Skeletal muscle tissue (tissue), 4 donors: ENCODE measurements around the gene CLCF1. TPM values are rescaled to one million over a fixed set of nuclear protein-coding genes. Genes with fewer than 3 reads are reported as not detected.

Experiments
- H3K27ac ChIP-seq: one replicate; pipeline ENCODE4 v1.7.0; 2013; ENCODE audit warnings: mild to moderate bottlenecking, low read depth, low read length, inconsistent platforms
- H3K27me3 ChIP-seq, 3 donors: one replicate each; pipeline ENCODE4 v1.7.0; 2013; ENCODE audit warnings: low read length in 3 of 3; ENCODE audit not compliant: control insufficient read depth in 3 of 3, insufficient read depth in 3 of 3
- H3K36me3 ChIP-seq, 3 donors: one replicate each; pipeline ENCODE4 v1.7.0; 2013; ENCODE audit warnings: low read length in 3 of 3; ENCODE audit not compliant: control insufficient read depth in 3 of 3, insufficient read depth in 3 of 3
- H3K4me1 ChIP-seq, 3 donors: one replicate each; pipeline ENCODE4 v1.7.0; 2013; ENCODE audit warnings: low read length in 3 of 3, mild to moderate bottlenecking in 3 of 3; ENCODE audit not compliant: control insufficient read depth in 3 of 3, insufficient read depth in 3 of 3
- H3K4me3 ChIP-seq, 3 donors: one replicate each; pipeline ENCODE4 v1.7.0; 2013; ENCODE audit warnings: low read length in 3 of 3
- H3K9ac ChIP-seq, 3 donors: one replicate each; pipeline ENCODE4 v1.7.0; 2013; ENCODE audit warnings: low read length in 3 of 3, mild to moderate bottlenecking in 3 of 3, moderate library complexity in 2 of 3, low read depth in 1 of 3
- H3K9me3 ChIP-seq, 3 donors: one replicate each; pipeline ENCODE4 v1.7.0; 2013; ENCODE audit warnings: low read length in 3 of 3; ENCODE audit not compliant: control insufficient read depth in 3 of 3
- total RNA-seq: library from RNA; depleted of rRNA; stranded (reverse); fragments of >200 nt; gene quantifications from one replicate; pipeline ENCODE4 v1.2.3, GENCODE V29; 2014
- donor health status: Osteomylitis.

Gene CLCF1
- total RNA-seq, 1 donor from 2014 or later: 1.0 TPM

GRCh38 chr11:67416416-67417335 lies 43.3 kb upstream of the CLCF1 start:
- Histone ChIP-seq H3K9me3 (no peaks in the 10 kb centered on the region), H3K36me3 (no peaks in the 10 kb centered on the region), H3K4me3 (peak overlapping the region; percentile 71 to 77 (median 73)), H3K4me1 (peaks cover 52 to 54% (median 54%) of the 10 kb centered on the region in 3 donors), H3K9ac (peak overlapping the region; percentile 67 to 94 (median 82)), H3K27ac (peak overlapping the region; percentile 91), H3K27me3 (peaks cover 4 to 16% (median 11%) of the 10 kb centered on the region in 3 donors)

GRCh38 chr11:67415501-67416304 lies 42.3 kb upstream of the CLCF1 start, which contains the start of gene CARNS1:
Gene CARNS1, plus strand, starts transcription at chr11:67415678. Its CDS starts 522 bp downstream, at chr11:67416200.
- peaks cover 10 to 26% (median 20%) of the 10 kb centered on the region in 3 donors for H3K27me3 ChIP-seq
- H3K4me1 ChIP-seq: peaks cover 52 to 54% (median 52%) of the 10 kb centered on the region in 3 donors
- H3K4me3 ChIP-seq: peak within 1 kb of the TSS; percentile 71 to 77 (median 73)
- H3K27ac ChIP-seq: peak within 1 kb of the TSS; percentile 91
- H3K36me3 ChIP-seq: no peaks in the 10 kb centered on the region
- no peaks in the 10 kb centered on the region for H3K9me3 ChIP-seq
- H3K9ac ChIP-seq: peak within 1 kb of the TSS; percentile 67 to 94 (median 82)

GRCh38 chr11:67413266-67413849 lies 40.0 kb upstream of the CLCF1 start:
- Histone ChIP-seq H3K9ac (peak overlapping the region in 1 of 3 donors; percentile 3), H3K36me3 (no peaks in the 10 kb centered on the region), H3K27ac (no peak overlapping the region), H3K9me3 (no peaks in the 10 kb centered on the region), H3K4me1 (peaks cover 32 to 48% (median 39%) of the 10 kb centered on the region in 3 donors), H3K27me3 (peaks cover 33 to 44% (median 43%) of the 10 kb centered on the region in 3 donors), H3K4me3 (no peak overlapping the region)

- peaks cover 26 to 41% (median 32%) of the 10 kb centered on the region in 3 donors for H3K4me1 ChIP-seq
Measured at GRCh38 chr11:67412495-67413179, 39.2 kb upstream of the CLCF1 start.

GRCh38 chr11:67411785-67412152 lies 38.4 kb upstream of the CLCF1 start:
- H3K27ac ChIP-seq: no peak overlapping the region
- no peak overlapping the region for H3K4me3 ChIP-seq
- H3K9me3 ChIP-seq: no peaks in the 10 kb centered on the region
- peaks cover 20 to 32% (median 28%) of the 10 kb centered on the region in 3 donors for H3K4me1 ChIP-seq
- H3K36me3 ChIP-seq: no peaks in the 10 kb centered on the region
- no peak overlapping the region for H3K9ac ChIP-seq
- peaks cover 42 to 58% (median 44%) of the 10 kb centered on the region in 3 donors for H3K27me3 ChIP-seq

More at GRCh38 chr11:67412495-67413179, 39.2 kb upstream of the CLCF1 start:
- Histone ChIP-seq H3K27ac (no peak overlapping the region), H3K27me3 (peaks cover 39 to 50% (median 44%) of the 10 kb centered on the region in 3 donors), H3K4me3 (no peak overlapping the region), H3K36me3 (no peaks in the 10 kb centered on the region), H3K9me3 (no peaks in the 10 kb centered on the region), H3K9ac (no peak overlapping the region)

- Histone ChIP-seq H3K4me1 (peaks cover 14 to 26% (median 22%) of the 10 kb centered on the region in 3 donors), H3K27ac (no peak overlapping the region), H3K36me3 (no peaks in the 10 kb centered on the region), H3K9me3 (no peaks in the 10 kb centered on the region), H3K9ac (peak overlapping the region in 1 of 3 donors; percentile 3), H3K27me3 (peaks cover 42 to 60% (median 44%) of the 10 kb centered on the region in 3 donors), H3K4me3 (no peak overlapping the region)
Measured at GRCh38 chr11:67410984-67411784, 37.8 kb upstream of the CLCF1 start.

- H3K4me1 ChIP-seq: peaks cover 11 to 22% (median 18%) of the 10 kb centered on the region in 3 donors
- no peak overlapping the region for H3K27ac ChIP-seq
Measured at GRCh38 chr11:67410369-67410831, 37.0 kb upstream of the CLCF1 start.

GRCh38 chr11:67409781-67410368 lies 36.5 kb upstream of the CLCF1 start:
- Histone ChIP-seq H3K9me3 (no peaks in the 10 kb centered on the region), H3K9ac (peak overlapping the region in 1 of 3 donors; percentile 16), H3K36me3 (no peaks in the 10 kb centered on the region), H3K27me3 (peaks cover 40 to 63% (median 42%) of the 10 kb centered on the region in 3 donors), H3K4me3 (no peak overlapping the region), H3K27ac (no peak overlapping the region), H3K4me1 (peaks cover 8 to 18% (median 14%) of the 10 kb centered on the region in 3 donors)

More at GRCh38 chr11:67410369-67410831, 37.0 kb upstream of the CLCF1 start:
- Histone ChIP-seq H3K9ac (peak overlapping the region in 1 of 3 donors; percentile 16), H3K9me3 (no peaks in the 10 kb centered on the region), H3K27me3 (peaks cover 42 to 60% (median 44%) of the 10 kb centered on the region in 3 donors), H3K4me3 (no peak overlapping the region), H3K36me3 (no peaks in the 10 kb centered on the region)
